Stimulated activated CD8-positive, alpha-beta memory T cell treated with anti-CD3 and anti-CD28 coated beads, Interleukin-2, amount 100 ng/mL, for 1 hour (primary cell): ENCODE results near the gene SCAND1.
"Not testable (repeated sequence)": the region's sequence is repeated elsewhere in the genome, so short reads cannot be mapped to it uniquely, and the experiment has no call there.

ENCODE experiments used
- DNase-seq, 2 donors: peaks; one replicate each; pipeline ENCODE4 v3.0.0-alpha.2; 2020; ENCODE audit warnings: low read depth in 2 of 2

Gene SCAND1

DNA sequence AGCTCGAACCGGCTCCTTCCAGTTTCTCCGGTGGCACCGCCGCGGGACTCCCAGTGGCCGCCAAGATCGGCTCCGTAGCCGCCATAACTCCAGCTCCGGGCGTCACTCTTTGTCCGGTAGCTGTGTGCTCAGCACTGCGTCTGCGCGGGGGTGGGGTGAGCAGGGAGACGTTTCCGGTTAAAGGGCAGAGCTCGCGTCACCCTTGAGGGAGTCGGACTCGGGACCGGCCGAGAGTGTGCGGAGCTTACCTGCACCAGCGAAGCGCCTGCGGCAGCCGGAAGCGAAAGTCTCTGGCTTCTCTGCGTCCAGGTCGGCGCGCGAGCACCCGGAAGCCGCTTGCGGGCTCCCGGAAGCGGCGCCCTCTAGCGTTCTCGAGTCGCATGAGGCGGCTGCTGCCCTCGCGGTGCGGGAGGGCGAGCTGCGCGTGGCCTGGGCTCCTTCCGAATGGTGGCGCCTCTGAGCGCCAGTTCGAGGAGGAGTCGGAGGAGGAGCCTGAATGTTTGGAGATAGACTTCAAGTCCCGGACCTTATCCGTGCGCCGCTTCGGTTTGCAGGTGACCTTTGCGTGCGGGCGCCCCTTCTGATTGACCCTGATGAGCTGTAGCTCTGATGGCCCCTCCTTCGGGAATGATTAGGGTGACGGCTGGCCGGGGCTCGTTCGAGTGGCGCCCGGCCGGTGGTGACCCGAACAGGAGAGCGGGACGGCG, at the start of gene SCAND1:
Gene SCAND1, minus strand, starts transcription at position 303 of the 707 bp plus-strand sequence. Its CDS starts 218 bp downstream, at position 85.
- peak; percentile 91 to 93 for DNase-seq

DNA sequence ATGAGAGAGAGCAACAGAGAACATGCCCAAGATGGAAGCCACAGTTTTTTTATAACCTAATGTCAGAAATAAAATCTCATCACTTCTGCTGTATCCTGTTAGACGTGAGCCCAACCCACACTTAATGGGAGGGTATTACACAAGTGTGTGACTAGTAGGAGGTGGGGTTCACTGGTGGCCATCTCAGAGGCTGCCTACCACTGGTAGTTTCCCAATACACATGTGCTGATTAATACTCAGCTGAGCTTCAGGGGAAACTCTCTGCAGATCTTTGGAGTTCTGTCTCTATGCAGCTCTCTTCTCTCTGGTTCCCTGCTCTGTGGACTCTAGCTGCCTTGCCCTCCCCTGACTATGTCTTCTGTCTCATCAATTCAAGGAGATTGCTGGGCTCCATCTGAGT, 49.7 kb upstream of the SCAND1 start:
- no peak for DNase-seq

DNA sequence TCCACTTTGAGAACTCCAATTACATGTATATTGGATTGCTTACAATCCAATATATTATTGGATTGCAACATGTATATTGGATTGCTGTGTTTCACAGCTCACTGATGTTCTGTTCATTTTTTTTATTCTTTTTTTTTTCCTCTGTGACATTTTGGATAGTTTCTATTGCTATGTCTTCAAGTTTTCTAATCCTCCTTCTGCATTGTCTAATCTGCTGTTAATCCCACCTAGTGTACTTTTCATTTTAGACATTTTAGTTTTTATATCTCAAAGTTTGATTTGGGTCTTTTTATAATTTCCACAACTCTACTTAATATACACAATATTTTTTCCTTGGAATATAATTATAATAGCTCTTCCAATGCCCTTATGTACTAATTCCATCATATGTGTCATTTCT, 48.6 kb upstream of the SCAND1 start:
- no peak for DNase-seq

DNA sequence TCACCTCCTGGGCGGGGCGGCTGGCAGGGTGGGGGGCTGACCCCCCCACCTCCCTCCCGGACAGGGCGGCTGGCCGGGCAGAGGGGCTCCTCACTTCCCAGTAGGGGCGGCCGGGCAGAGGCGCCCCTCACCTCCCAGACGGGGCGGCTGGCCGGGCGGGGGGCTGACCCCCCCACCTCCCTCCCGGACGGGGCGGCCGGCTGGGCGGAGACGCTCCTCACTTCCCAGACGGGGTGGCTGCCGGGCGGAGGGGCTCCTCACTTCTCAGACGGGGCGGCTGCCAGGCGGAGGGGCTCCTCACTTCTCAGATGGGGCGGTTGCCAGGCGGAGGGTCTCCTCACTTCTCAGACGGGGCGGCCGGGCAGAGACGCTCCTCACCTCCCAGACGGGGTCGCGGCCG, 47.0 kb upstream of the SCAND1 start:
- DNase-seq = not testable (repeated sequence)

DNA sequence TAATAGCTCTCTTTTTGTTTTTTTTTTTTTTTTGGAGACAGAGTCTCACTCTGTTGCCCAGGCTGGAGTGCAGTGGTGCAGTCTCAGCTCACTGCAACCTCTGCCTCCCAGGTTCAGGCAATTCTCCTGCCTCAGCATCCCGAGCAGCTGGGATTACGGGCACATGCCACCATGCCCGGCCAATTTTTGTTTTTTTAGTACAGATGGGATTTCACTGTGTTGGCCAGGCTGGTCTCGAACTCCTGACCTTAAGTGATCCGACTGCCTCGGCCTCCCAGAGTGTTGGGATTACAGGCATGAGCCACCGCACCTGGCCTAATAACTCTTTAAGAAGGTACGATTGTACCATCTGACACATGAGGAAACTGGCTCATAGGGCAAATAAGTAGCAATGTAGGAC, 42.2 kb upstream of the SCAND1 start:
- not testable (repeated sequence) for DNase-seq

DNA sequence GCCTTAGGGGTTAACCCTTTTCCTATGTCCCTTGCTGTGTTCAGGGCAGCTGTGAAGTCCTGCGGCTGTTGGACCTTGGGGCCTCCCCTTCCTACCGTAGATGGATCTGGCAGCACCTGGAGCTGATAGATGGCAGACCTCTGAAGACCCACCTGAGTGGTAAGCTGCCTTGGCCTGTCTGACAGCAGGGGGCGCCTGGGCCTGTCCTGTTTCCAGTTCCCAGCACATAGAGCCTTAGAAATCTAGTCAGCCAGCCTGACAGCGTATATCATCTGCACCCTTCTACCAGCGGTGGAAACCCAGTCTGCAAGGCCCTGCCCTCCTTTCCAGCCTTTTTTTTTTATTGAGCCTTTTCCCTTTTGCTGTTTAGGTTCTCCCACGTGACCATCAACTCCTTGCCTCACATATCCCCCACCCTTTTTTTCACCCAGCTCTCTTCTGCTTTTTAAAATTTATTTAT, 40.7 kb upstream of the SCAND1 start:
- DNase-seq = peak; percentile 58 to 67

DNA sequence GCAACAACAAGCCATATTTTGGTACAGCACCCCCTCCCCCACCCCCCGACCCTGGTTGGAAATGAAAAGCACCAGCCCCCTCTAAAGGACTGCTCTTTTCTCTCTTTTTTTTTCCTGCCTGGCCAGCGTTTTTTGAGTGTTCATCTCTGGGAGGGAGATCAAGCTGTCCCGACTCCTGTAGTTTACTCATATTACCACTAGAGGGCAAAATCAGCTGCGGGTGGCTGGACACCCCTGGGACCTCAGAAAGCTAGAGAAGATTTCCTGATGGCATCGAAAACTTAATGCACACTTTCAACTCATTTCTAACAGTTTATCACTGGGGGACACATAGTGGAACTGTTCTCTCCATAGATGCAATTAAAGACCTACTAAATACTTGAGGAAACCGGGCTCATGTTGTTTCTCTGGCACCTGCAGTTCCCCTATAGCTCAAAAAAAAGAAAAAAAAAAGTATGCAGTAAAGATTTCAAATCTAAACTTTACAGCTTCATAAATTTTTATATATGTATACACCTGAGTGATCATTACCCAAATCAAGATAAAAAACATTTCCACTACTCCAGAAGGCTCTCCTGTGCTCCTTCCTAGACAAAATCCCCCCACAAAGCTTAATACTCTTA, 38.5 kb upstream of the SCAND1 start:
- peak in 1 of 2 donors; percentile 16 for DNase-seq

DNA sequence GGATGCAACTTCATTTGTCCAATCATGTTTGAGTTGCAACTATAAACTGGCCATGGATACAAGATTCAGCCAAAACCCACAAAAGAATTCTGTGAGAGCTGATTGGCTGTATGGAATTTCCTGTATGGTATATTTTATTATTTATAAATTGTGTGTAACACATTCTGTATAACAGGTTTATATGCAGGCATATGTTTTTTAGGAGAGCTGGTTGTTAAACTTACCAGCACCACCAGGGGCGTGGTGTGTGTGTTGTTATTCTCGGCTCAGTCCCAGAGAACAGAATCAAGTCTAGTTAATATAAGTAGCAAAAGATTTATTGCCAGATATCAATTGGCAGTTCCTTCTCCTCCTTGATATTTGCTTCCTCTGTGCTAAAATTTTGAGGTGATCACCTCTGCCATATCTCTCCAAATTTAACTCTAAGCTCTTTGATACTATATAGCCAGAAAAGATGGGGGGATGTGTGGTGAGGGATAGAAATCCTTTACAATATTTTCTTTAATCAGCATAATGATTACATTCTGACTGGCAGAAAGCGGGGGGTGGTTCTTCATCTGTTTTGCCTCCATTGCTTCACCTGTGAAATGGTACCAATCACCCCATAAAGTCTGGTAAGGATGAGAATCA, 37.0 kb upstream of the SCAND1 start:
- DNase-seq = no peak

DNA sequence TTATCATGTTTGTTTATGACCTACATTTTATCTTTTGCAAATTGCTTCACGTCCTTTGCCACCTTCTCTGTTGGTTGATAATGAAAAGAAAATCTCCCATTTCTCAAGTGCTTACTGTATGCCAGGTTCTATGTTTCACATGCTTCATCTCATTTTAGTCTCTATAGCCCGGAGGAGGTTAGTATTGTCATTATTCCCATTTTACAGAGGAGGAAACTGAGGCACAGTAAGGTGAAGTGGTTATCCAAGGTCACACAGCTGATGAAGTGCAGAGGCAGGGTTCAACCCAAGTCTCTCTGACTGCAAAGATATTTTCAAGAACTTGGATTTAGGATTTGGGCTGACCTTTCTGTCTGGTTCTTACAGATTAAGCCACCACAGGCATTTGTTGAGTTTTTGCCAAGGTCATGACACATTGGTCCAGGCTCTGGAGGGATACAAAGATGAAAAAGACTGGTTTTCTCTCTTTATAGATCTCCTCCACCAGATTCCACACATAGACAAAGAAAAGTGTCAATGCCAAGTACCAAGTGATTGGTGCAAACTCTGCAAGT, 34.7 kb upstream of the SCAND1 start:
- DNase-seq = no peak

DNA sequence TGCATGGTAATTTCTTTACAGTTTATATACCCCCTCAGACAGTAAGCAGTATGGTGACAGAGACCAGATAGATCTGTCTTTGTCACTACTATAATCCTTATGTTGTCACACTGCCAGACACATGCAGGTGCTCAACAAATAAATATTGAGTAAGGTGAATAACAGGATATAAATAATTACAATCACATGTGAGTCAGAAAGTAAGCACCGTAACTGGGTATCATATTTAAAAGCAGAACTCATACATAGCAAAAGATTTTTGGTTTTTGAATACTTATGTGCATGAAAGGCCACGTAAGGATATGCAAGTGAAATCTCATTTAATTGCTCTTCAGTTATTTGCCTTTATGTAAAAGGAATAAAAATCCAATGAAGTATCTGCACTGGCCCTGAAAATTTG, 31.5 kb upstream of the SCAND1 start:
- no peak for DNase-seq

DNA sequence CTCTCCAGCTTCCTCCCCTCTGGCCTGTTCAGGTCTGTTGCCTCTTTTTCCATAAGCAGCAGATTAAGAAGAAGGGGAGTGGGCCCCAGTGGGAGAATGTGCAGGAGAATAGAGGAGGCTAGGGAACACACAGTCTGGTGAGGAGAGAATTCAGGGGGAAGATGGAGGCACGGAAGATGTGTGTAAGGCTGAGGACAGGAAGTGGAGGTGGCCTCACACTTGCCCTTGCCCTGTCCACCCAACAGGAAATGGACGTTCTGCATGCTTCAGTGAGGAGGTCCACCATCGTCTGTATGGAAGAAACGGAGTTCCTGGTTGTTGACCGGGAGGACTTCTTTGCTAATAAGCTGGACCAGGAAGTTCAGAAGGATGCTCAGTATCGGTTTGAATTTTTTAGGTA, 30.1 kb upstream of the SCAND1 start:
- DNase-seq = no peak

DNA sequence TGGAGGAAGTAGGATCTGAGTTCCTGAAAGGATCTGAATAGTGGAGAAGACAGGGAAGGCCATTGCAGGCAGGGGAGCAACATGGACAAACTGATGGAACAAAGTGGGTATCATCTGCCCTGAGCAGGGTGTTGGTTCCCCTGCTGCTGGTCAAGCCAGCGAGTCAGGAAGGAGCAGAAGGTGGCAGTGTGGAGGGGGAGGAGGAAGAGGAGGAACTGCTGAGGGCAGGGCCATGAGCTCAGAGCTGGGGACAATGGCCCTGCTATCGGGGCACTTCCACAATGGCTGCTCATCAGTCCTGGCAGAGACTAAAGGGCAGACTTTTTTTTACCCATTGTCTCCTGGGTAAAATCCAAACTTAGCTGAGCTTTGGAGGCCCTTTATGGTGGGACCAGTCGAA, 27.7 kb upstream of the SCAND1 start:
- DNase-seq = no peak

DNA sequence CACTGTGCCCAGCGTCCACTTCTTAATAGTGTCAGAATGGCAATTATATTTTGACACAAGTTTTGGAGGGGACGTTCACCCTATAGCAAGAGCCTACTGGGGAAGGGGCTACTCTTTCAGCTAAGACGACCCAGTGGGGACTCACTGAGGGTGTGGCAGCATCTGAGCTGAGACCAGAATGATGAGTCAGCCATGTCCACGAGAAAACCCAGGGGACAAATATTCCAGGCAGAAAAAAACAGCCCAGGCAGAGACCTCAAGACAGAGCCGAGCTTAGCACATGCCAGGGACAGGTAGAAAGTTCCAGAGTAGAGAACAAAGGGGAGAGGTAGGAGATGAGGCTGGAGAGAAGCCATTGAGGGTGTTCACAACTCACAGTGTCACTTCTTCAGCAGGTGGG, 25.2 kb upstream of the SCAND1 start:
- DNase-seq = no peak

DNA sequence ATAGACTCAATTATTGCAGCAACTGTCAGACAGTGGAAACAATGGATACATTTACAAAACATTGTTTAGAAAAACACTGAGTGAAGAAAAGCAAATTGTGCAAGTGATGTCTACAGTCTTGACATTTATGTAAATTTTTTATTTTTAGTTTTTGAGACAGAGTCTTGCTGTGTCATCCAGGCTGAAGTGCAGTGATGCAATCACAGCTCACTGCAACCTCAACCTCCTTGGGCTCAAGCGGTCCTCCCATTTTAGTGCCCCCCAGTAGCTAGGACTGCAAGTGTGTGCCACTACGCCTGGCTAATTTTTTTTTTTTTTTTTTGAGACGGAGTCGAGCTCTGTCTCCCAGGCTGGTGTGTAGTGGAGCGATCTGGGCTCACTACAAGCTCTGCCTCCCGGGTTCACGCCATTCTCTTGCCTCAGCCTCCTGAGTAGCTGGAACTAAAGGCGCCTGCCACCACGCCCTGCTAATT, 23.8 kb upstream of the SCAND1 start:
- no peak for DNase-seq

DNA sequence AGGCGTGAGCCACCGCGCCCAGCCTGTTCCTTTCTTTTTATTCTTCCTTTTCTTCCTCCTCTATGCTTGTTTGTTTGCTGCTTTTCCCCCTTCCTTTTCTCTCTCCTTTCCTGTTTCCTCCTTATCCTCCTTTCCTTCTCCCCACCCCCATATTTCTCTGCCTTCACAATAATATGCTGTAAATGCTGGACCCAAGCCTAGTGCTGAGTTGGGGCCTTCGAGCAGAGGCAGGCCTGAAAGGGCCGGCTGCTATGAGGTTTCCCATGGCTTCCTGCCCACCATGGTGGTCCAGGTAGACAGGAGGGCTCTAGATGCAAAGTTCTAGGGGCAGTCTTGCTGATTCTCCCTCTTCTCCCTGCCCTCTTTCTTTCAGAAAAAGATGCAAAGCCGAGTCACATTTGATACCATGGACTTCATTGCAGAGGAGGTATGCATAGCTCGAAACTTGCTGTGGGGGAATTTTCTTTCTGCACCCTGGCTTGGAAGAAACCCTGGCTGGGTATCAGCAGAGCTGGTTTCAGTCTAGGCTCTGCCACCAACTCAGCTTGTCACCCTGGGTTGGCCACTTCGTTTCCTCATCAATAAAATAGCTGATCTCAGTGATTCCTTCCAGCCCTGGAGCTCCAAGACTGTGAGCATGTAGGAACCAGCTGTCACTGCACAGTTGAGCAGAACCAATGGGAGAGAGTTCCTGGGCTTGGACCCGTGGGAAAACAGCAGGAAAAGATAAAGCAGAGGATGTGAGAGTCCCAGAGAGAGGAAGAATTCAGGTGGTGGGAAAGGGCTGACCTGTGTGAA, 21.5 kb upstream of the SCAND1 start:
- DNase-seq = no peak

DNA sequence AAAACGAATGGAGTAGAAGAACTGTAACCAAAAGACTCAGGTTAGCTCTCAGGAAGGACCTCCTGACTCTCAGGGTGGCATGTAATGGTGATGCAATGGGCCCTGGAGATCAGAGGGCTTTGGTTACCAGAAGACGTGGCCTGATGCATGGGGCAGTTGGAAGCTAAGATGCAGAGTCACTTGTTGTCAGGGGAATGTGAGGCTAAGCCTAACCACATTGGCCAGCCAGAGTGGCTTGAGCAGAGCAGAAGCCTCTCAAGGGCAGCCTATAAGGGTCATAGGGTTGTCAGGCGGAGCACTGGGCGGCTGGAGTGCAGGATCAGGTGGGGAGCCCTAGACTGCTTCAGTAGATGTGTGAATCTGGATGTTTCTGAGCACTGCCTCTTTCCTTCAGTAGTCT, 20.0 kb upstream of the SCAND1 start:
- DNase-seq = no peak

DNA sequence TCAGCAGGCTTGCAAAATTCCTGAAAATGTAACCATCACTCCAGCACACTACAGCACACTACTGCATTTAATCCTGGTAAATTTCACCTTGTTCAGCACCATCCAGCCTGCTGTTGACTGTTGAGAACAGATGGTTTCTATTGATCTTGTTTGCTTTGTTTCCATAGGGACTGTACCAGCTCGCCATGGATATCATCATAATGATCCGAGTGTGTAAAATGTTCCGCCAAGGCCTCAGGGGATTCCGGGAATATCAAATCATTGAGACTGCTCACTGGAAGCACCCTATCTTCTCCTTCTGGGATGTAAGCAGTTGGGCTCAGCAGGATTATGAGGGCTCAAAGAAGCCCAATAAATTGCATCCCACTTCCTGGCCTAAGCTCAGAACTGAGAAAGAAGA, 18.2 kb upstream of the SCAND1 start:
- no peak for DNase-seq

DNA sequence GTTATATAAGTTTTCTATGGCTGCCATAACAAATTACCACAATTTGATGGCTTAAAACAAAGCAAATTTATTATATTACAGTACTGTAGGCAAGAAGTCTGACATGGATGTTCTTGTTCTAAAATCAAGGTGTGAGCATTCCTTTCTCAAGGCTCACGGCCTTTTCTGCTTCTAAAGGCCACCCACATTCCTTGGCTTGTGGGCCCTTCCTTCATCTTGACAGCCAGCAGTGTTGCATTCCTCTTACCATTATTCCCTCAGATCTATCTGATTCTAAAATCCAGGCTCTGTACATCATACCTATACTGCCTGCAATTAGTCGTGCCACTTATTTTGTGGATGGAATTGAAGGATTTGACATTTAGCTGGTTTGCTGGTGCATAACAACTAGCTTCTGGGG, 17.7 kb upstream of the SCAND1 start:
- no peak for DNase-seq

DNA sequence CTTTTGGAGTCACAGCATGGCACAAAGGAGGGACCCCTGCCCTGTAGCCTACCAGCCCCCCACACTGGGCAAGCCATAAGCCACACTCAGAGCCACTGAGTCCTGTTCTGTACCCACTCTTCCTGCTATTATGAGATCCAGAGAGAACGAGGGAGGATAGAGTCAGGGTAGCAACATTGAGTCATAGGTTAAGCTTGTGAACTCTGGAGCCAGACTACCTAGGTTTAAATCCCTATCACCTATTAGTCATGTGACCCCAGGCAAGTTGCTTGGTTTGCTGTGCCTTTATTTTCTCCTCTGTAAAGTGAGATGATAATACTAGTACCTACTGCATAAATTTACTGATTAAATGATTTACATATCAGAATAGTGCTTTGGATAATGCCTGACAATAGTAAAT, 14.6 kb upstream of the SCAND1 start:
- DNase-seq = no peak

DNA sequence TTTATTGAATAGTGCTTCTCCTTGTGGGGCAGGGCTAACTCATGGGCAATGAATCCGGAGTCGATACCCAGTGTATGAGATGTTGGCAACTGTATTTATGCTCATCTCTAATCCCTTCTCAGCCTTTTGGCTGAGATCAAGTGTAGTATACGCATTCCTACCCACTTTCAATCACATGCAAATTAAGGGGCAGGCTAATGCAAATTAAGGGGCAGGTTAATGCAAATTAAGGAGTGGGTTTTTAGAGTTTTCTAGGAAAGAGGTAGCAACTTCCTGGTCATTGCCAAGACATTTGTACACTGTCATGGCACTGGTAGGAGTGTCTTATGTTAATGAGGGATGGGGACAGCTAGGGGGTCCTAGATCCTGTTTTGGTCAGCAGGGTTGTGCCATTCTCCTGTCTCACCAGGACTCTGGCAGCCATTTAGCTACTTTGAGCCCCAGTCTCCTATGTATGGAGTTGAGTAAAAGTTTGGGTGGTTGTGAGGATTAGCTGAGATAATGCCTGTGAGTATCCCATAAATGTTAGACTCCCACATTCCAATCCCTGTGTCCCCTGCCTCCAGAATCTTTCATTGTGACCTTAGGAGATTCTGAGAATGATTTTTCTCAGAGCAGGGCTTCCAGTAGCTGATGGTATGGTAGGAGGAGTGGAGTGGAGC, 13.8 kb upstream of the SCAND1 start, which contains the start of gene CNBD2:
Gene CNBD2, plus strand, starts transcription at position 612 of the 662 bp plus-strand sequence. CDS start 173 bp downstream, outside the sequence.
- DNase-seq = no peak

DNA sequence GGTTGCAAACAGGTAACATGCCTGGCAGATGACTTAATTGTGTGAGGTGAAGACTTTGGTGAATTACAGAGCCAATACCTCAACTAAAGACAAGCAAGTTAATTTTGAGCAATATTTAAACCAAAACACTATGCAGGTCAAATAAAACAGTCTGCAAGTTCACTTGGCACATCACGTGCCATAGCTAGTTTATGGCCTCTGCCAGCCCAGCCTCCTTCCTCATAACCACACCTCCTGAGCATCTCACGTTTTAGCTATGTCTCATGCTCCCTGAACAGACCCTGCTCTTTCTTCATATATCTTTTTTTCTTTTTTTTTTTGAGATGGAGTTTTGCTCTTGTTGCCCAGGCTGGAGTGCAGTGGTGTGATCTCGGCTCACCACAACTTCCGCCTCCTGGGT, 9.6 kb upstream of the SCAND1 start:
- DNase-seq = no peak
